Mononuclear cell (primary cell): ENCODE data around the gene OGDH. TPM values are rescaled to one million over a fixed set of nuclear protein-coding genes. Genes with fewer than 3 reads are reported as not detected.
"Not testable (repeated sequence)": the region's sequence is repeated elsewhere in the genome, so short reads cannot be mapped to it uniquely, and the experiment has no call there.

Source experiments
- H3K27me3 ChIP-seq: 2 replicates; pipeline ENCODE4 v1.6.0; 2011; ENCODE audit warnings: low read length, control low read depth; ENCODE audit not compliant: insufficient read depth
- H3K4me1 ChIP-seq: 2 replicates; pipeline ENCODE4 v1.5.1; 2011; ENCODE audit warnings: mild to moderate bottlenecking, low read length, control low read depth; ENCODE audit not compliant: insufficient read depth
- H3K4me3 ChIP-seq: 2 replicates; pipeline ENCODE4 v1.5.1; 2011; ENCODE audit warnings: mild to moderate bottlenecking, low read length, moderate library complexity
- H3K9me3 ChIP-seq: 2 replicates; pipeline ENCODE4 v1.5.1; 2011; ENCODE audit warnings: low read depth, mild to moderate bottlenecking, control low read depth, low read length
- total RNA-seq: library from RNA; depleted of rRNA; stranded (reverse); fragments of >200 nt; gene quantifications from one replicate; pipeline ENCODE4 v1.2.3, GENCODE V29; 2012

The OGDH gene
- 17.2 TPM for total RNA-seq

DNA sequence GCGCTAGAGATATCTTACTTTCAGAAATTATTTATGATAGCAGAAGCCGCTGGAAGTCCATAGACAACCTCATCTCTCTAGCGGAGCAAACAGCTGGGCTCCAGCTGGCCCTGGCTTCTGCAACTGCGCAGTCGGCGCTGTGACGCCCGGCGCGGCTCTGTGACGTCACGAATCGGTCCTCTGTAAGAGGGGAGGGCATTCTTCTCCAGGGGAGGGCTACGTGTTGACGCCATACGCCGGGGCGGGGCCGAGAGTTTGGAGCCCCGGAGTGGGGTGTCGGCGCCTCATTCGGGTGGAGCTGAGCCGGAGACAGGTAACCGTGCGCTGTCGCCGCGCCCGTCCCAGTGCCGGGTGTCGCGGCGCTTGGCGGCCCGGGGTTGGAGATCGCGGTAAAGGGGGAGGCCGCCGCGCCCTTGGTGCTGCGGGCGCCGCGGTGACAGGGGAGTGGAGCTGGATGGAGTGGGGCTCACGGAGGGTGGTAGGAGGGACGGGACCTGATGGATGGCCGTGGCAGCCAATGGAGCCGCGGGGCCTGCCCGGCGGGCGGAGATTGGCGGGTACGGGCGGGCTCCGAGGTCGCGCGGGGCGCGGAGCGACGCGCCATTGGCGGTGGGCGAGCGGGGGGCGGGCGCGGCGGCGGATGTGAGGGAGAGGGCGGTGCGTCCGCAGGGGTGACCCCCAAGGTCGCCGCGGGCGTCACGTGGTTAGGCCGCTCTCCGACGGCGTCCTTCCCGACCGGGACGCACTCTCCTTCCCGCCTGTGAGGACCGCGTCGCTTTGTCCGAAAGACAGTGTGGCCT lies at the start of gene OGDH:
OGDH (plus strand) TSS at position 287 of the 800 bp plus-strand sequence. CDS start 17,717 bp downstream, outside the sequence.
- peaks cover 47% of the 10 kb centered on the region for H3K4me1 ChIP-seq
- H3K4me3 ChIP-seq, result peak within 1 kb of the TSS; percentile 85
- H3K27me3 ChIP-seq, result no peaks in the 10 kb centered on the region
- H3K9me3 ChIP-seq, result no peaks in the 10 kb centered on the region

DNA sequence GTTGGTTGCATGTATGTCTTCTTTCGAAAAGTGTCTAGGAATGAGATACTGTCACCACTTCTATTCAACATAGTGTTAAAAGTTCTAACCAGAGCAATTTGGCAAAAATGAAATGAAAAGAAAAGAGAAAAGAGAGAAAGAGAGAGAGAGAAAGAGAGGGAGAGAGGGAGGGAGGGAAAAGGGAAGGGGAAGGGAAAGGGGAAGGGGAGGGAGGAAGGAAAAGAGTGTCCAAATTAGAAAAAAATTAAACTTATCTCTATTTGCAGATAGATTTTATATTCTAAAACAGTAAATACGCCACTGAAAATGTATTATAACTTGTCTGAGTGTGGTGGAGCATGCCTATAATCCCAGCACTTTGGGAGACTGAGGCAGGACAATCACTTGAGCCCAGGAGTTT lies 48.9 kb upstream of the OGDH start:
- H3K9me3 ChIP-seq, result no peaks in the 10 kb centered on the region
- no peak overlapping the region for H3K4me3 ChIP-seq
- no peaks in the 10 kb centered on the region for H3K4me1 ChIP-seq
- no peaks in the 10 kb centered on the region for H3K27me3 ChIP-seq

DNA sequence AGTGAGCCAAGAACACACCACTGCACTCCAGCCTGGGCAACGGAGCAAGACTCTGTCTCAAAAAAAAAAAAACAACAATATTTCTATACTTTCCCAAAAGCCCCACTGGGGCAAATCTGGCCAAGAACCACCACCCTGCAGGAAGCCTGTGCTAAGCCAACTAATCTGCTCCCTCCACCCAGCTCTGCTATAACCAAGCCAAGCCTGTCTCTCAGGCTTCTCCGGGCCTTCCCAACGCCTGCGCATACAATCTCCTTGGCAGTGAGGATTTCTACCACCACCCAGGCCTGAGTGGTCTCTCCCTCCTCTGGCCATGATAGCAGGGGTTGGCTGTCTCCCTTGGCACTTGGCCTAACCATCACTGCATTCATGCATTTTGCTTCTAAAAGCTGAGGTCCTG lies 46.9 kb upstream of the OGDH start:
- H3K4me3 ChIP-seq, result no peak overlapping the region
- H3K4me1 ChIP-seq, result no peaks in the 10 kb centered on the region
- no peaks in the 10 kb centered on the region for H3K9me3 ChIP-seq
- no peaks in the 10 kb centered on the region for H3K27me3 ChIP-seq

DNA sequence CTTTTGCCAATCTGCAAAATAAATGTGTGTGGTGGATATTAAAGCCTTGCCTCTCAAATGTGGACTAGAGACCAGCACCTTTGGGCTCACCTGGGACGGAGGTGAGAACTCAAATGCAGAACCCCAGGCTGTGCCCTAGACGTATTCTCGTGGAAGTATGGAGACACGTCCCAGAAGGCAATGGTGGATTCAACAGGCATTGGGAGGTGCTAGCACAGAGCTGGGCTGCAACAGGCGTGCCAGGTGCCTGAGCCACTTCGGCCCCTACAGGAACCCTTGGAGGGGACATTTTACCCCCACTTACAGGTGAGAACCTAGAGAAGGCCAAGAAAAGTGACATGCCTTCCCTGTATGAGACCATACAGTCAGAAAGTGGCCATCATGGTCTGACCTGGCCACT lies 44.9 kb upstream of the OGDH start:
- H3K4me1 ChIP-seq, result no peaks in the 10 kb centered on the region
- no peaks in the 10 kb centered on the region for H3K27me3 ChIP-seq
- H3K9me3 ChIP-seq, result no peaks in the 10 kb centered on the region
- H3K4me3 ChIP-seq, result no peak overlapping the region

DNA sequence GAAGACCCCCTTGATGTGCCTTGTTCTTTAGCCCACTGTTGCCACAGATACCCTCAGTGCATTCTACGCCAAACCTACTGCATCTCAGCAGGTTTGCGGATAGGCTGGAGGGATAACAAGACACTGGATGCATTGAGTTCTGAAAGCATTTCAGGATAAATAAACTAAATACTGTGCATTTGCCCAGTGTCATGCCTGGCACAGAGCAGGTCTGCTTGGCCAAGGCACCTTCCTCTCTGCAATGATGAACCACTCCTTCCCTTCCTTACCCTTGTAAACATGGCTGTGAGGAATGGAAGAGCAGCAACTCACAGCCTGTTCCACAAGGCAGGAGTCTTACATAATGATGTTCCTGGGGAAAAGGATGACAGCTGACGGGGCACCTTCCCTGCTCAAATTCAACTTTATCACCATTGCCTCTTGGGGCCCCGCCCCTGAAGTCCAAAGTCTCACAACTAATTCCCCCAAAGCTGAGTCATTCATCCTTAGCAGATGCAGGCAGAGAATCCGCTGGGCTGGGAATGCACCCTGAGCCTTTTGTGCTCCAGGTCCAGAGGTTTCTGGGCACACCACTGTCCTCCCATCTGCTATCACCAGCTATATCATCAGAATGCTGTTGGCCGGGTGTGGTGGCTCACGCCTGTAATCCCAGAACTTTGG lies 44.3 kb upstream of the OGDH start:
- H3K4me3 ChIP-seq, result no peak overlapping the region
- no peaks in the 10 kb centered on the region for H3K4me1 ChIP-seq
- no peaks in the 10 kb centered on the region for H3K9me3 ChIP-seq
- no peaks in the 10 kb centered on the region for H3K27me3 ChIP-seq

DNA sequence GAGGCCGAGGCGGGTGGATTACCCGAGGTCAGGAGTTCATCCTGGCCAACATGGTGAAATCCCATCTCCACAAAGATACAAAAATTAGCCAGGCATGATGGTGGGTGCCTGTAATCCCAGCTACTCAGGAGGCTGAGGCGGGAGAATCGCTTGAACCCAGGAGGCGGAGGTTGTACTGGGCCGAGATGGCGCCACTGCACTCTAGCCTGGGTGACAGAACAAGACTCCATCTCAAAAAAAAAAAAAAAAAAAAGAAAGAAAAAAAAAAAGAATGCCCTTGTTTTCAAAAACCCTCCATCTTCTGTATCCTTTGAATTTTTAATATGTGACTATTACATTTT lies 43.8 kb upstream of the OGDH start:
- H3K4me3 ChIP-seq, H3K27me3 ChIP-seq, H3K9me3 ChIP-seq, H3K4me1 ChIP-seq: not testable (repeated sequence)

DNA sequence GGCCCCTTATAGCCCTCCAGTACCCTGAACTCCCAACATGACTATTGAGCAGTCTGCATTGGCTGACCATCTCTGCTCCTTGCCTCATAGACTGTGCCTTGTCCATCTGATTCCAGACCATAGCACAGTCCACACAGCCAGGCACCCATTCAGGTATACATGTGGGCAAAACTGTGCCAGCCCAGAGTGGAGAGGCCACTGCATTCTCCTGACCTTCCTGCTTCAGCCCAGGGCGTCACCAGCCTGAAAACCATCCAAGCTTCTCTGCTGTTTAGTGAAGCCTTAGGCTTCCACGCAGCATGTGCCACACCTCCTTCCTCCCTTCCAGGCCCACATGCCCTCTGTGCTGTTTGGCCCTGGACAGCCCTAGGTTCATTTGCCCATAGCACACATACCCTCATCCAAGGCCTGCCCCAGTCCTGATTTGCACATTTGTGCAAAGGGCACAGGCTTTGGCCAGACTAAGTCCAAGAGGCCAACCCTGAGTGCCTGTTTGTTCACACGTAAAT lies 43.2 kb upstream of the OGDH start:
- Histone ChIP-seq H3K4me3 (no peak overlapping the region), H3K4me1 (no peaks in the 10 kb centered on the region), H3K27me3 (no peaks in the 10 kb centered on the region), H3K9me3 (no peaks in the 10 kb centered on the region)

DNA sequence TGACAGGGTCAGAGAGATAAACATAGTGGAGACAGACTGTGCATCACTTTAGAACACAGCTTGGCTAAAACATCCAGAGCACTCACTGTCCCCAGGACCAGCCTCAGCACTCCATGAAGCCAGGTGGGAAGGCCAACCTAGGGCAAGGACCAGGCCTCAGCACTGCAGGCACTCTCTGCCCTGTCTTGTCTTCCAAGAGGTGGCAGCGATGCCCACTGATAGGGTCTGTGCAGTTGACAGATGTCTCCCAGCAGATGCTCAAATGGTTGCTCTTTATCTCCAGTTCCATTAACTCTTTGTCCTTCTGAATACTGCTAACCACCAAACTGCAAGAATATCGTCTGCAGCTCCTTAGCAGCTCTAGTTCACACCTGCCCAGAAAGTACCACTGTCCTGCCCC lies 41.8 kb upstream of the OGDH start:
- Histone ChIP-seq H3K27me3 (no peaks in the 10 kb centered on the region), H3K4me3 (no peak overlapping the region), H3K4me1 (no peaks in the 10 kb centered on the region), H3K9me3 (no peaks in the 10 kb centered on the region)

DNA sequence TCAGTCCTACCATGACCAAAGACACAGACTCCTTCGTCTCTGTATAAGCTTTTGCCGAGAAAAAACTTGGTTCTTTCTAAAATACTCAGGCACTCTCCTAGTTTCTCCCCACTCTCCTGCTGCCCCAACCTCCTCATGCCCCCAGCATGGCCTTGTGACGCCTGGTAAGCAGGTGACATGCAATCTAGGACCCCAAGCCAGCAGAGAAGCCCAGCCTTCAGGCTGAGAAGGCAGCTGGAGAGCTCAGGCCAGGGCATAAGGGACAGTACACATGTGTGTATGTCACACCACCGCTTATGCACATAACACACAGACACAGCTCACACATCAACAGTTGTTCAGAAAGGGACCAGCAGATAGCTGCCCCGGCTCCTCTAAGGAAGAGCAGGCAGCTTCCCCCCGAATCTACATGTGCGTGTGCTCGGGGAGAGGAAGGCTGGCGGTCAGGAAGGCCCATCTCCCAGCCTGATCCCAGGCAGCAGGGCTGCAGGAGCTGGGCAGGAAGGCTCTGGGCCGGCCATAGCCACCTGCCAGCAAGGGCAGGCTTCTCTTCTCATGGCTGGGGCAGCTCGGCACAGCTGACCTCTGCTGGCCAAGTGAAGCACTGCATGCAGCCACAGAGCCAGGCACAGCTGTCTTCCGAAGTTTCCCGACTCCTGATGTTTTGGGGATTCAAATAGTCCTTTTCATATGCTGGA lies 41.2 kb upstream of the OGDH start:
- Histone ChIP-seq H3K27me3 (no peaks in the 10 kb centered on the region), H3K9me3 (no peaks in the 10 kb centered on the region), H3K4me3 (no peak overlapping the region), H3K4me1 (no peaks in the 10 kb centered on the region)

DNA sequence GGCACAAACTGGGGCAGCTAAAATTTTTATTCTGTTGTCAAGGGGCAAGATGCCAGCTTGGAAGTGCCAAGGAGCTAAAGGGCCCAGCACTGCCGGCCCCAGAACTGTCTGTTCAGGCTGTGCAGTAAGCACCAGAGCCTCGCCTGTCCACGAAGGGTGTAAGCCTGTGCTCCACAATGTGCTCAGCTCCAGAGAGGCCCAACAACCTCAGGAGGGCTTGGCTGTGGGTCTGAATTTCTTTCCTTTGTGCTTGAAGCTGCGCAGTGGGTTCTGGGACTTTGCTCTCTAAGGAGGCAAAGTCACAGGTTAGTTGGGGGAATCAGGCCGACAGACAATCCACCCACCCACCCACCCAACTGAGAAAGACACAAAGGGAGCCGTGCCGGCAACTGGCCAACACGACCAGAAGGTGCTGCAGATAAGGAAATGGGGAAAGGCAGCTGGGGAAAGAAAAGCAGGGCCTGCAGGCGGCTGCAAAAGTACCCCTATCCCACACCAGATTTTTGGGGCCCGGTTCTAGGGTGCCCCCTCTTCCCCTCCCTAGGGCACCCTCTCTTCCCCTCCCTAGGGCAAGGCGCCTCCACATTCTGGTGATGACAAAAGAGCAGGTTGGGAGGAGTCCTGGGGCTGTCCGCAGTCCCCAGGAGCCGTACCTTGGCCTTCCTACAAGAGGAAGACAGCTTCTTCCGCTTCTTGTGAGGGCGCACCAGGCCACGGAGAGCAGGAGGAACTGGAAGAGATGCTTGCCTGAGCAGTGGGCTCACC lies 40.5 kb upstream of the OGDH start:
- no peaks in the 10 kb centered on the region for H3K4me1 ChIP-seq
- no peaks in the 10 kb centered on the region for H3K27me3 ChIP-seq
- H3K9me3 ChIP-seq, result no peaks in the 10 kb centered on the region
- no peak overlapping the region for H3K4me3 ChIP-seq

DNA sequence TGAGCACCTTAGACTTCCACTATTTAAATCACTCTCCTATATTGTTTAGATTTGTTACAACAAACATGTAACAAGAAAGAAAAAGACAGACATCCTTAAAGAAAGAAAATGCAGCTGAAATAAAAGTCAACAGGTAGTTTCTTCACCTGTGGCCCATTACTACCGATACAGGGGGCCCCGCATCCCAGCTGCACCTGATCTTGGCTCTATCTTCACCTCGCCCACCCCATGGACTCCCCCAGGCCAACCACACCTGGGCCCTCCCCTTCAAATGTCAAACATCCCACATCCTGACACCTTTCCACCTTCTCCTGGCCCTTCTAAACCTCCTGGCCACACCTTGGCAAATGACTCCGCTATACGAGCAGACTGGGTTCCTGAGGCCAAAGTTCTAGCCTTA lies 39.7 kb upstream of the OGDH start:
- no peaks in the 10 kb centered on the region for H3K27me3 ChIP-seq
- no peaks in the 10 kb centered on the region for H3K9me3 ChIP-seq
- H3K4me1 ChIP-seq, result no peaks in the 10 kb centered on the region
- H3K4me3 ChIP-seq, result no peak overlapping the region

DNA sequence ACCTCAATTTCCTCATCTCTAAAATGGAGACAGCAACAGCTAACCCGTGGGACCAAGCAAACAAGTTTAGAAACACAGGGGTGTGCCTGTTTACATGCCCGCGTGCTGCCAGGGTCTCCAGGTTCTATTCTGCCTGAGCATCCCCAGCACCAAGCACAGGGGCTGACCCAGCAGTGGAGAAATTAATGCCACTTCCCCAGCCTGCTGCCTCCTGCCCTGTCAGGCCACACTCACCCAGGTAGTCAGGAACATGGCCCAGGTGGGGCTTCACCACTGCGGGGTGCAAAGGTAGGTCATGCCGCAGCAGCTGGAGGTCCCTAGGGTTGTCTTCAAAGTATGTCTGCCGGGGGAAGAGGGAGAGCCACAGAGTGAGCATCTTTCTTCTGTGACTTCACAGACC lies 38.5 kb upstream of the OGDH start:
- Histone ChIP-seq H3K4me3 (no peak overlapping the region), H3K9me3 (no peaks in the 10 kb centered on the region), H3K4me1 (peaks cover 10% of the 10 kb centered on the region), H3K27me3 (no peaks in the 10 kb centered on the region)

DNA sequence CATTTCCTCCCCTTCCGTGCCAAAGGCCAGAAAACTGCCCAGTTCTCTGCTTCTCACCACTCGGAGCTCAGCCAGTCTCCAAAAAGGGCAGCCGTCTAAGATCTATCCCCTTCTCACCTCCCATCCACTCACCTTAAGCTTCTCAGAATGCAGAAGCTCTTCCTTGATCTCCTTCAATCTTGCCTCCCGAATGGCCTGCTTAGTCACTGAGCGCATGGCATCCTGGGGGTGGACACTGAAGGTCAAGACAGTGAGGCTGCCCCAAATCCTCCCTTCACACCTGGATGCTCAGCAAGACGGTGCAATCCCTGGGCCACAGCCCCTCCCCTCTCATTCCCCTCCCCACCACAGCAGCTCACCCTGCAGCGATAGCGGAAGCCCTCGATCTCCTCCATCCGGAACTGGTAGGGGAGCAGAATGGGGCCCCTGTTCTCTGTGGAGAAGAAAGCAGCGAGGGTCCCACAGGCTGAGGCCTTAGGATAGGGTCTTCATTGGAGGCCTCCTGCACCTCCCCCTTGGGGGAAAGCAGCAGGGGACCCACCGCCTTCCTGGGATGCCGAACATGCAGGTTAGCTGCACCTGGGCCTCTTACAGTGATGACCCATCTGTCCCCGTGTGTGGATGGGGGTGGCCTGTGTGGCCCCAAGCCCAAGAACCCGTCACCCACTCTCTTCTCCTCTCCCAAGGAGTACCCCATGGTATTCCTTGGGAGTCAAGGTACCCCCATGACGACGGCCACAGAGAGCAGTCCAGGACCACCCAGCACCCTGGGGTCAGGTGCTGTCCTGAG lies 37.5 kb upstream of the OGDH start:
- Histone ChIP-seq H3K4me1 (peaks cover 17% of the 10 kb centered on the region), H3K9me3 (no peaks in the 10 kb centered on the region), H3K4me3 (no peak overlapping the region), H3K27me3 (no peaks in the 10 kb centered on the region)

DNA sequence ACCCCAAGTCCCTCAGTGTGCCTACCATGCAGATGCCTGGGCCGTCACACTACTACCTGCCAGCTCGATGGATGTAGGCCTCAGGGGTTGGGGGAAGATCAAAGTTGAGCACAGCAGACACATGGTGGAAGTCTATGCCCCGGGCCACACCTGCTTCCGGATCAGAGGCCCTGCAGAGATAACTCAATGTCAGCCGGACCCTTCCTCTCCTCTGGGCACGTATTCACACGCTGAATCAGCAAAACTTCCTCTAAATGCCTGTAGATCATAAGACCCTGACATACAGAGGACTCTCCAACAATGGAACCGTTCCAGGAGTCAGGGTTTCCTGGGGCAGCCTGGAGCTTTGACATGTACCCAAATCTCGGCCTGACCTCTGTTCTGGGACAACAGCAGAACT lies 36.5 kb upstream of the OGDH start:
- no peaks in the 10 kb centered on the region for H3K9me3 ChIP-seq
- no peak overlapping the region for H3K4me3 ChIP-seq
- no peaks in the 10 kb centered on the region for H3K27me3 ChIP-seq
- peaks cover 26% of the 10 kb centered on the region for H3K4me1 ChIP-seq
